NT2/D1 (cell line): Measurements from ENCODE around the gene SRPK2.

Experiments used
- DNase-seq: peaks from one replicate; pipeline ENCODE4 v3.0.0-alpha.2; 2011; ENCODE audit warnings: low read depth, low spot score
- H3K27me3 ChIP-seq: 2 replicates; pipeline ENCODE4 v1.6.0; 2011; ENCODE audit warnings: mild to moderate bottlenecking; ENCODE audit not compliant: insufficient read length, insufficient read depth
- H3K36me3 ChIP-seq: 2 replicates; pipeline ENCODE4 v1.6.1; 2011; ENCODE audit warnings: mild to moderate bottlenecking, low read length, mixed read lengths; ENCODE audit not compliant: insufficient read depth, insufficient read length
- H3K4me1 ChIP-seq: 2 replicates; pipeline ENCODE4 v1.5.1; 2011; ENCODE audit not compliant: insufficient read depth, insufficient read length
- H3K4me3 ChIP-seq: 2 replicates; pipeline ENCODE4 v1.5.1; 2011; ENCODE audit warnings: low read depth; ENCODE audit not compliant: insufficient read length
- H3K9ac ChIP-seq: 2 replicates; pipeline ENCODE4 v1.6.0; 2011; ENCODE audit warnings: low read depth; ENCODE audit not compliant: insufficient read length
- H3K9me3 ChIP-seq: 2 replicates; pipeline ENCODE4 v1.5.1; 2011; ENCODE audit warnings: mild to moderate bottlenecking, low read length; ENCODE audit not compliant: insufficient read depth
- SUZ12 ChIP-seq: IDR thresholded peaks from 2 replicates; pipeline ENCODE4 v1.6.1; 2011; ENCODE audit not compliant: insufficient read length, insufficient read depth; ENCODE audit errors: extremely low read depth
- YY1 ChIP-seq: IDR thresholded peaks from 2 replicates; pipeline ENCODE4 v1.6.1; 2011; ENCODE audit not compliant: insufficient read length, insufficient read depth
- ZNF274 ChIP-seq: IDR thresholded peaks from 2 replicates; pipeline ENCODE4 v1.6.1; 2011; ENCODE audit warnings: mild to moderate bottlenecking, low read depth, low read length

The SRPK2 gene

DNA sequence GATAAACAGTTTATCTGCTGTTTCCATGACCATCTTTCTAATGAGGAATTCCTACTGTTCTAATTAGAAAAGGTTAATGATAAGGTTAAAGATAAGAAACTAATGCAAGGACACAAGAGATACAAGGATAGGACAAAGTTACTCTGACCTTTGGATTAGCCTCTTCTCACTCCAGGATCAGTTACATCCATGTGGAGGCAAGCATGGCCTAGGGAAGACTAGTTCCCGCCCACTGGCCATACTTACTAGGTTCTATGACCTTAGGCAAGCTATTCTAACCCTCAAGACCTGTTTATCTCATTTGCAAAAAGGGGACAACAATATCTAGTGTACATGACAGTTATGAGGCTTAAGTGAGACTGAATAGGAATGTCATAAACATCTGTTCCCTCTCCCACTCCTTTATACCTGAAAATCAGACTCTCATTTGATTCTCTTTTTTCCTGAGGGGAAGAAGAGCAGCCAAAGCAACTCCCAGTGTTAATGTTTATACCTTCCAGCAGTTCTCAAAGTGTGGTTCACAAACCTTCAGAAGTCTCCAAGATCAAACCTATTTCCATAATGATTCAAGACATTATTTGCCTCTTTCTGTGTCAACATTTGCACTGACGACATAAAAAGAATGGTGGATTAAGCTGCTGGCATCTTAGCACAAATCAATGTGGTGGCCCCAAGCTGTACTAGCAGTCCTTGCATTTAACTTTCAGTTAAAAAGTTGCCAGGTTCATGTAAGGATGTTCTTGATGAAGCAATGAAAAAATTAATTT lies 72.0 kb downstream of the SRPK2 start:
- Histone ChIP-seq H3K36me3 (no peaks in the 10 kb centered on the region), H3K4me1 (peaks cover 4% of the 10 kb centered on the region), H3K4me3 (no peak overlapping the region), H3K27me3 (no peaks in the 10 kb centered on the region), H3K9me3 (no peaks in the 10 kb centered on the region), H3K9ac (no peak overlapping the region)
- TF ChIP-seq YY1 (no peak), SUZ12 (no peak), ZNF274 (no peak)
- DNase-seq, result no peak

DNA sequence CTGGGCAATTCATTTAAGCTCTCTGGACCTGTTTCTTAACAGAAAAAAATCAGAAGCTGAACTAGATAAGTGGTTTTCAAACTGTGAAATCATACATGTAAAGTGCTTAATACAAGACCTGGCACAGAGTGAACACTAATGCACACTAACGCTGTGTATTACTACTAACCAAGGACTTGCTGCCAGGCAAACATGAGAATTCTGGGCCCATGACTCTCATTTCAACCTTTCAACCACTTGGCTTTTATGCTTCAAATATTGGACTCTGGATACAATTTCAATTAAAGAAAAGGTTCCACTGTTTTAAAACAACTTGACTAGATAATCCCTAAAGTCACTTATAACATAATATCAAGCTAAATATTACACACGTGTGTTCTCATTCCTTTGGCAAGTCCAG lies 73.4 kb downstream of the SRPK2 start:
- TF ChIP-seq YY1 (no peak), ZNF274 (no peak), SUZ12 (no peak)
- Histone ChIP-seq H3K9ac (no peak overlapping the region), H3K9me3 (no peaks in the 10 kb centered on the region), H3K27me3 (no peaks in the 10 kb centered on the region), H3K36me3 (no peaks in the 10 kb centered on the region), H3K4me1 (peaks cover 4% of the 10 kb centered on the region), H3K4me3 (no peak overlapping the region)
- DNase-seq, result no peak

DNA sequence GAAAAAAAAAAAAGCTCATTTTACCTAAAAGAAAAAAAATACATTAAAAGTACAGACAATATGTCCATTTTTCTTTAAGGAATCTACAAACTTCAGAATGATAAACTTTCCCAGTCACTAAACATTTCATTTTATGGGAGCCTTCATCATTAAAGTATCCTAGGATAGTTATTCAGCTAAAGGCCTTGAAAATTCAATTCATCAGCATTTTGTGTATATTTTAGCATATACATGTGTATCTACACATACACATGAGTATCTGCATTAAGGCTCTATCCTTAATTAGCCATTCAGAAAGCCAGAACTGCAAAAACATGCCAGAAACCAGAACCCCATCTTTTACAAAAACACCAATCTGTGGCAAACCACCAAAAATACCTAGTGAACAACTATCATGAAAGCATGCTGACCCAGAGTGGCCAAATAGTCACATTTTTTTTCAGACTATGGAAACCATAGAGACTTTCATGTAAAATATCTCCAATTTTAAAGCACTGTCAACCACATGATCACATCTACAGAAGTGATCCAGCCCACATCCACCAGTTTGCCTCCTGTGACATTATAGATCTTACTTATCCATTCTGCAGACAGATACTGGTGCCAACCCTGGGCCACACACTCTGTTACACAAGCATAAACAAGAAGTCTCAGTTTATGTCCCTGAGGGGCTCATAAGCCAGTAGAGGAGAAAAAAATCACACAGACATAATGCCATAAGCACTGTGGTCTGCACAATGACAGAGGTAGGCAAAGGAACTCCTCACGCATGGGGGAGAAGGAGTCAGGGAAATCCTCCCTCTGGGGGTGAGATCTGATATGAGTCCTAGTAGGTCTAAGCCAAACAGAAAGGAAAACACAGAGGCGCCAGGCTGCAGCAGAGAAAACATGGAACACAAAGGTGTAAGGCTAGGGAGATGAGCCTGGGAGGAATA lies 79.2 kb downstream of the SRPK2 start:
- H3K4me1 ChIP-seq, result no peaks in the 10 kb centered on the region
- H3K9me3 ChIP-seq, result no peaks in the 10 kb centered on the region
- no peaks in the 10 kb centered on the region for H3K27me3 ChIP-seq
- no peak overlapping the region for H3K4me3 ChIP-seq
- DNase-seq, result no peak
- no peaks in the 10 kb centered on the region for H3K36me3 ChIP-seq
- TF ChIP-seq SUZ12, result no peak
- no peak for TF ChIP-seq YY1
- TF ChIP-seq ZNF274, result no peak
- no peak overlapping the region for H3K9ac ChIP-seq

DNA sequence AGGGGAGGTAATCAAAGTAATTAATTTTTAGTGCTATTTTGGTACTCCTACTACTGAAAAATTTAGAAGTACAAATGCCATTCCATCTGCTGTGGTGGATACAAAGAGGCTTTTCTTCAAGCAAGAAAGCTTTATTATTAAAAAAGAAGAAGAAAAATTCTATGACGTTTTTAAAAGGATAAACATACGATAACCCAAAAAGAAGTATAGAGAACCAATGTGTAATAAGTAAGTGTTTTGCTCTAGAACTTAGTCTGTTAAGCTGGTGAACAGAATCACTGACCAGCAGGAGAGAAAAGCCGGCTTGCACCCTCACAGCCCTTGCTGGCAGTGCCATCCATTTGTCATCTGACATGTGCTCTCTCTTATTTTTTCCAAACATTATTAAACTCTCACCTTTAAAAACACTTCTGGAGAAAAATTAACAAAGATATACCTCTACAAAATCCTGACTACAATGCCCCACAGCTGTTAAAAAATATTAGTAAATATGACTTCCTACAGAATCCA lies 81.5 kb downstream of the SRPK2 start:
- no peak for TF ChIP-seq YY1
- TF ChIP-seq ZNF274, result no peak
- TF ChIP-seq SUZ12, result no peak
- Histone ChIP-seq H3K4me1 (no peaks in the 10 kb centered on the region), H3K27me3 (no peaks in the 10 kb centered on the region), H3K9me3 (no peaks in the 10 kb centered on the region), H3K36me3 (no peaks in the 10 kb centered on the region), H3K4me3 (no peak overlapping the region), H3K9ac (no peak overlapping the region)
- no peak for DNase-seq

DNA sequence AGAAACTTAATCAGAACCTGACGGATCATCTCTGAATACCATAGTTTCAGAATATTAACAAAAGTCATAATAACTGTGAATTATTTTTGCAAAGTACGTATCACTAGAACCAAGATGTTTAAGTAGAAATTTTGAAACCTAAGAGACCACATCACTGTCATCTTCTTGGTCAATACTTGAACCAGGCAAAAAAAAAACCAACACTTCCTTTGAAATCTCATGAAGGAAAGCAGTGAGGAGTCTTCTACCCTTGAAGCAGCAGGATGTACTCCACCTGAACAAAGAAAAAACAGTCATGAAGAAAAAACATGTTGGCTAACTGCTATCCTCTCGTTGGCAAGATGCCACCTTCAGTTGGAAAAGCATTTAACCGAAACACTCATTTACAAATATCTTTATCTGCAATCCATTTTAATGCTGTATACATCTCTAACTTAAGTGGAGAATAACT lies 82.4 kb downstream of the SRPK2 start:
- Histone ChIP-seq H3K27me3 (no peaks in the 10 kb centered on the region), H3K9me3 (no peaks in the 10 kb centered on the region), H3K4me3 (no peak overlapping the region), H3K9ac (no peak overlapping the region), H3K36me3 (no peaks in the 10 kb centered on the region), H3K4me1 (no peaks in the 10 kb centered on the region)
- TF ChIP-seq ZNF274 (no peak), YY1 (no peak), SUZ12 (no peak)
- no peak for DNase-seq

DNA sequence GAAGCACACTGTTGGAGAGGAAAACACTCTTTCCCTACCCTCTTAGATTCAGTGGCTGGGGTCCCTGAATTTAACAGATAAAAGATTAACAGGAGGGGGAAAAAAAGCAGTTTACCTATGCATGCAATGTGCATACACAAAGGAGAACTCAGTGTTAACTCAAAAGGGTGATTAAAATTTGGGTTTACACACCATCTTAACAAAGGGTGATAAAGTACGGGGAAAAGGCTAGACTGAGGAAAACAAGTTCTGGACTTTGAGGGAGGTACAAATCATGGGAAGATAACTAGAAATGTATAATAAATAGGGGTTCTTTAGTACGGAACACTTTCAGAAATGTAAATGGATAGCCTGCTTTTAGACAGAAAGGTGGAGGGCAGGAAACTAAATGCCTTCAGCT lies 83.1 kb downstream of the SRPK2 start:
- H3K4me3 ChIP-seq, result no peak overlapping the region
- no peak for DNase-seq
- H3K9ac ChIP-seq, result no peak overlapping the region
- TF ChIP-seq ZNF274 (no peak), SUZ12 (no peak), YY1 (no peak)
- no peaks in the 10 kb centered on the region for H3K9me3 ChIP-seq
- H3K36me3 ChIP-seq, result no peaks in the 10 kb centered on the region
- H3K27me3 ChIP-seq, result no peaks in the 10 kb centered on the region
- no peaks in the 10 kb centered on the region for H3K4me1 ChIP-seq
